GM12864 (cell line): ENCODE data around the gene ACAP1.

Experiments used
- DNase-seq: peaks from one replicate; pipeline ENCODE4 v3.0.0-alpha.2; 2011; ENCODE audit warnings: low read depth
- H3K4me3 ChIP-seq: 2 replicates; pipeline ENCODE4 v1.5.1; 2011; ENCODE audit warnings: mild to moderate bottlenecking, low read depth, low read length, control low read depth
- CTCF ChIP-seq: IDR thresholded peaks from 2 replicates; pipeline ENCODE4 v1.5.1; 2011; ENCODE audit warnings: low read depth, mild to moderate bottlenecking, moderate library complexity, low read length, control low read depth, inconsistent platforms; ENCODE audit errors: missing control alignments

The ACAP1 gene

GRCh38 chr17:7370853-7371252 lies 34.5 kb downstream of the ACAP1 start:
- H3K4me3 ChIP-seq = no peak overlapping the region
- DNase-seq = no peak
- TF ChIP-seq CTCF = no peak

- DNase-seq = no peak
- TF ChIP-seq CTCF = no peak
- no peak overlapping the region for H3K4me3 ChIP-seq
Measured at GRCh38 chr17:7374353-7374752, 38.0 kb downstream of the ACAP1 start.

GRCh38 chr17:7379134-7379533 lies 42.8 kb downstream of the ACAP1 start:
- H3K4me3 ChIP-seq = no peak overlapping the region
- no peak for DNase-seq
- TF ChIP-seq CTCF = no peak

GRCh38 chr17:7380321-7380720 lies 44.0 kb downstream of the ACAP1 start:
- no peak overlapping the region for H3K4me3 ChIP-seq
- no peak for TF ChIP-seq CTCF
- no peak for DNase-seq

- H3K4me3 ChIP-seq = no peak within 1 kb of the TSS
- no peak for DNase-seq
- no peak for TF ChIP-seq CTCF
Measured at GRCh38 chr17:7380855-7381683, 44.7 kb downstream of the ACAP1 start, which contains the start of gene TNK1. TNK1 (plus strand) TSS chr17:7381089; CDS start chr17:7382927, 1,838 bp downstream.

- no peak for TF ChIP-seq CTCF
- no peak overlapping the region for H3K4me3 ChIP-seq
- DNase-seq = no peak
Measured at GRCh38 chr17:7382901-7383300, 46.6 kb downstream of the ACAP1 start.

GRCh38 chr17:7383371-7383741 lies 47.0 kb downstream of the ACAP1 start:
- no peak for DNase-seq
- no peak overlapping the region for H3K4me3 ChIP-seq
- TF ChIP-seq CTCF = no peak
